HUDEP-2 (cell line): Measurements from ENCODE around the gene STAB2.
A peak's percentile ranks its signal among the peaks of the same experiment; 100 is the strongest.

ENCODE experiments used
- DNase-seq, 76 experiments: peaks; one replicate each; lab custom pipeline; 2025; ENCODE audit not compliant: unreplicated experiment in 76 of 76; lab: John Stamatoyannopoulos, UW

Gene STAB2

DNA sequence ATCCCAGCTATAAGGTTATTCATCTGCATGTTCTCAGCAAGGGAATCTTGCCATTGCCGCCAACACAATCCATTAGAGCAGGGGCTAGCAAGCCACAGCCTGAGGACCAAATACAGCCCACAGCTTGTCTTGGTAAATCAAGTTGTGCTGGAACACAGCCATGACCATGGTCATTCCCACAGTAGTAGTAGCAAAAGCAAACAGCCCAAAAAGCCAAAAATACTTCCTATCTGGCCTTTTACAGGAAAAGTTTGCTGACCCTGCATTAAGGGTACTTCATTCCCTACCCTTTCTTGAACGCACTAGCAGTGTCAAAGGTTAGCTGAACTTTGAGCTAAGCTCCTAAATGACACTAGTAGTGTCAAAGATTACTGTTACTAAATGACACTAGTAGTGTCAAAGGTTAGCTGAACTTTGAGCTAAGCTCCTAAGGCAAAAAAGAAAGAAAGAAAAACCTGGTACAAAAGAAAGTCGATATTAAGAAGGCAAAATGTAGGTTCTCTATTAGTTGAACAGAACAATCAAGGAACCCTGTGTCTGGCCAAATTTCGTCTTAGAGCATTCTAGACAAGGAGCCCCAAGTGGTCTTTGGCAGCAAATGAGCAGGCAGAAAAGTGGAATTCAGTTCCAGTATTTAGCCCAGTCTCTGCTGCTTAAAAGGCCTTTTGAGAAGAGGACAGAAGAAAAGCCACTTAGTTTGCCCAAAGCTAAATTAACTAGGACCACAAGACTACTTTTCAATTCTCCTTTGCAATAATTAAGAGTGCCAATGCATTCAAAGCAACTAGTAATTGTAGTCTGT, 186.2 kb downstream of the STAB2 start:
- no peak for DNase-seq

DNA sequence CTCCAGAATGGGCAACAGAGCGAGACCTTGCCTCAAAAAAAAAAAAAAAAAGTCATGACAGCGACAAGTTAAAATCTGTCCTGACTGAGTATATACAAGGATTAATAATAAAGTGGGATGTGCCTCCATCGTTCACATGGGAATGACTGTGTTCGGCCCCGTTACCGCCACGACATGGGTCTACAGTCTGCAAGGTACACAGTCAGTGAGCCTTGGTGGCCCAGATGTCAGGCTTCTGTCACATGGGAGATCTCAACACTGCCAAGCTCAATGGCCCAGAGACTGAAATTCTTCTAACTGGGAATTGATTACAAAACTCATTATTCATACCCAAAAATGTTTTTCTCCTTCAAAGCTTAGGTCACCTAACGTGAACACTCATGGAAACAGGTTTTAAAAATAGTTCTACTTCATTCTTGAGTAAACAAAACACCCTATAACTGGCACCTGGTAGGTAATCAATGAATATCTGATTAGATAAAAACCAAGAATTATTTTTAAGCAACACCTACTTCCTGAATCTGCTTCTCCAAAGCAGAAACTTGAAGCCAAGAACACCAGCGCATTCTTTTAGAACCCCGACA, 188.0 kb downstream of the STAB2 start:
- no peak for DNase-seq

DNA sequence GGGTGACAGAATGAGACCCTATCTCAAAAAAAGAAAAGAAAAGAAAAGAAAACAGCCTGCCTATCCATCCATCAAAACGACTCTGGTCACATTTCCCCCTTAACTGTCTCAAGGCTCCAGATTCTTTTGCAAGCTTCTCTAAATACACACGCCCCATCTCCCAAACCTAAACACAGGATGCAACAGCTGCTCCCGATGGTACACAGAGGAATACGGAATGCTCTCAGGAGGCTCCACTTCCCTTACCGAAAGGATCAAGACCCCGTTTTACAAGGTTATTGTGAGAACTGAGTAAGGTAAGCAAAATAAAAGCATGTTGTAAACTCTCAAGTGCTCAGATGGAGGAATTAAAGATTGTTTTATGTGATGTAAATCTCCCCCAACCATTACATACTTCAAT, 191.7 kb downstream of the STAB2 start:
- DNase-seq: no peak

DNA sequence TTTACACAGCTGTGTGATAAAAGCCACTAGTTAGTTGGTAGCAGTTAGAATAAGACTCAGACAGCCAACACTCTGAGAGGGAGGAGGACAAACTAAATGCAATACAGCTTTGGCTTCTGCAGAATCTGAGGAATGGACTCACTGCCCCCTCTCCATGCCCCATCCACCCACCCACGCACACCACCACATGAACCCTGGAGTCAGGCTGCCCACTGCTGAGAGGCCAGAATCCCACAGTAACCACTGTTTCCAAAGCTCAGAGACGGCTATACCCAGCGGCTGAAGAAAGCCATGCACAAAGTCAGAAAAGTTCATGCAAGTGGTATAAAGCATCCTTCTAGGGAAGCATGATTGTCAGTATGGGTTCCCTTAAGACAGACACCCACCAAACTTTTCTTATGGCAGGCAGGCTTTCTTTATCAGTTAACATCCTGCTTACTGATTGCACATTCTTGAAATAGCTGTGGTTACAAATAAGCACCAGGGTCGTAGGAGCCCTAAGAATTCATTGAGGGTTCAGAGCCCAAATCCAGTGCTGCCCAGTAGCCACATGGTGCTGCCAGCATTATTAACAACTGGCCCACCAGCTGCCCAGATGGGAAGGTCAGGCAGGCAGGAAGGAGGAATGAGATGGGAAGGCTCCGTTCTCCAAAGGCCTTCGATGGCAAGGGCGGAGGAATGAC, 192.5 kb downstream of the STAB2 start:
- no peak for DNase-seq

DNA sequence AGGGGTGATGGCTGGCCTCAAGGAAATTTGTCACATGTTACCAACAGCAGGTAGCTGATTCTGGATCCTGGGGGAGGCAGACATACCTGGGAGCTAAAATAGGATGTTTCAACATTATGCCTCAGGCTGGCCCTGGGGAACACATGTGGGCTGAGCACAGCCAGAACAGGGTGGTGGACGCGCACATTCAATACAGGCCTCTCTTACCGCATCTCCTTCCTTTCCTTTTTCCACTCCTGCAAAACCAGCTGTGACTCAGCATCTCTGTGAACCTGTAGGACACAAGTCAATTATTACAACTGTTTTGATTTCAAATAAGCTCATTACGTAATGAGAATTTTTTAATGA, 193.0 kb downstream of the STAB2 start:
- no peak for DNase-seq

DNA sequence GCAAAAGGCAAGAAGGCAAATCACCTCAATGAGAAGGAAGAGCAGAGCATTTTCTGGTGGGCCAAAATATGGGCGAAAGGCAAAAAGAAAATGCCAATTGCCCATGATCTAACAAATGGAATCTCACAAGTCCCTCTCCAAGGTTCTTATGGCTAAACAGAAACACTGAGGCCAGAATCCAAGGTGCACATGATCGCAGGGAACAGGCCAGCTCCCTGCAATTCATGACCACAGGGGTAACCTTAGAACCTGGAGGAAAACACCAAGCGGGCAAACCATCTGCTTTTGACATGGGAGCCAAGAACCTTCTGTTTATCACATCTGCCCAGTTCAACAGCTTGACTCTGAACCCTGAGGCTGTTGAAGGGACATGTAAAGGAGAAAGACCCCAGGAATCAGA, 193.9 kb downstream of the STAB2 start:
- DNase-seq: no peak

DNA sequence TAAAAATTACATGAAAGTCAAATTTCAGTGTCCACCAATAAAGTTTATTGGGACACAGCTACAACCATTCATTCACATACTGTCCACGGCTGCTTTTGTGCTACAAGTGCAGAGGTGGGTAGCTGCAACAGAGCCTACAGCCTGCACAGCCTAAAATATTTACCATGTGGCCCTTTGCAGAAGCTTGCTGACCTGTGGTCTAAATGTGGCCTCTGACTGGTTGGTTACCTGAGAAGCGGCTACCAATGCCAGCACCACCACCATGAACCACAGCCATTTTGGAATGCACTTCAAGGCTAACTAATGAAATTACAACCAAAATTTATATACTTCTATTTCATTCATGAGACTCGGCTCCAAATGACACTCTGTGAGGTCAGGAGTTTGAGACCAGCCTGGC, 195.3 kb downstream of the STAB2 start:
- DNase-seq: no peak

DNA sequence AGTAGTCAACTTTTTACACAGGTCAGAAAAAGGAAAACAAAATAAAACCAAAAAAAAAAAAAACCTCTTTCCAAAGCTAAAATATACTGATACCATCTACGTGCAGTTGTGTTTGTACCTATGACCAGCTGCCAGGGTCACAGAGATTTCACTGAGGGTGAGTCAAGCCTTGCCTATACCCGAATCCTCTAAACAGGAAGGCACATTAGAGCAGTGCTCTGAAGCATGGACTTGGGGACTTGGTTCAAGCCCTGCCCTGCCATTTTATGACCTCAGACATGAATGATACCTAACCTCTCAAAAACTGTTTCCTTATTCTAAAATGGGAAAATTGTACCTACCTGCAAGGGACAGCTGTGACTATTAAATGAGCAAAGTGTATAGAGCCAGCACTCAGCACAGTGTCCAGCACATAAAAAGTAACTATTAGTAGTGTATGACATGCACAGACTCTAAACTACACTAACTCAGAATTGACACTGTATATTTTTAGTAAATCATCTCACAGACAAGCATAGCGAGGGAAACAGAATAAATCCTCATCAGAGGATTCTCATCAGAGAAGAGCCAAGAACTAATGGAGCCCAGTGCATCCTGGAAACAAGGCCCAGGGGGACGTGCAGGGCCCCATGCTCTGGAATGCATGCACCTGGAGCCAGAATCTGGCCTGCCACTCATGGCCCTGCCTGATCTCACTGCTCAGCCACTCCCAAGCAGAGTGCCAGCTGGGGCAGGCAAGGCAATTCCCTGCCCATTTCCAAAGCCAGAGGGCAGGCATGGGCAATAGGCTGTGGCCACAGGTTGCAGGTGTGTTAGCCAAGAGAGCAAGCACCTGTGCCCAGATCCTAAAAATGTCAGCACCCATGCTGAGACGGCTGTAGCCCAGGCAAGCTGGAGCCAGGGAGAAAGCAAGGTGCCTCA, 196.9 kb downstream of the STAB2 start:
- no peak for DNase-seq

DNA sequence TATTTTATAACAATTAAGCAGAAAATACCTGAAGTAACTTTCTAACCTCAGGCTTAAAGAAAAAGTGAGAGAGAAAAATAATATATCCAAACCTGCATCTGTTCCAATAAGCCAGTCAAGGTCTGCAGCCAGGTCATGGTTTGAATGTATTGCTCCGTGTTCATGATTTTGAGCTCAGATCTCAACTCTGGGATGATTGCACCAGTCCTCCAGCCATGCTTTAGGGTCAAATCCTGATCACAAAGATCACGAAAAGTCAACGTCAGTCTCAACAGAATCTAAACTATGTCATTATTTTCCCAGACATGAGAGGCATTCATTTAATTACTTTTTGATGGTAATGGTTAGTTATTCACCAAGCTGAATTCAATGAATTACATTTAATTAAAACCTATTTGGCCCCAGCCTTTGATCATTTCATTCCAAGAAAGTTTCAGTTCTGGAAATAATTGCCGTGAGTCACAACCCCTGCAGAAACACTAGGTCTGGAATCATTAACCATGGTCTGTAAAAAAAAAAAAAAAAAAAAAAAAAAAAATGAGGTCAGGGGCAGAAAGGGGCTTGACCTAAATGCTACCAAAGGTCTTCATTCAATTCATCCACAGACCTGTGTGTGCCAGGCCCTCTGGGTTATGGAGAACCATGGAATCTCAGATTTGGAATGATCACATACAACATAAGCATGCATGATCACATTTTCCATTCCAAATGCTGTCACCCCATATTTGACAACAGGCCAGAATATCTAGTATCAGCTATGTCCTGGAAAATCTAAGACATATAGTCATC, 198.4 kb downstream of the STAB2 start:
- DNase-seq: no peak

DNA sequence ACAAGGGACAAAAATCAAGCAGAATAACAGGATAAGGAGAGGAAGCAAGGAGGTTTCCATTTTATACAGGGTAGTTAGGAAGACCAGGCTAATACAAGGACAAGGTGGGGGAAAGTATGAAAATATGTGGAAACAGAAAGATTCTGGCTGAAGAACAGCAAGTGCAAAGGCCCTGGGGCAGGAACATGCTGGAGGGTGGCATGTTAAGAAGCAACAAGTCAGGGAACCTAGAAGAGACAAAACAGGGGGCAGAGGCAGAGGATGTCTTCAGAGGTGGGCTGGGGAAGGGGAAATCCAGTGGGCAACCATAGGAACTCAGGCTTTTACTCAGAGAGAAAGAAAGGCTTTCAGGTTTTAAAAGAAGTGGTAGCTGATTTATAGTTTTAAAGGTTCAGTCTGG, 199.1 kb downstream of the STAB2 start:
- no peak for DNase-seq

DNA sequence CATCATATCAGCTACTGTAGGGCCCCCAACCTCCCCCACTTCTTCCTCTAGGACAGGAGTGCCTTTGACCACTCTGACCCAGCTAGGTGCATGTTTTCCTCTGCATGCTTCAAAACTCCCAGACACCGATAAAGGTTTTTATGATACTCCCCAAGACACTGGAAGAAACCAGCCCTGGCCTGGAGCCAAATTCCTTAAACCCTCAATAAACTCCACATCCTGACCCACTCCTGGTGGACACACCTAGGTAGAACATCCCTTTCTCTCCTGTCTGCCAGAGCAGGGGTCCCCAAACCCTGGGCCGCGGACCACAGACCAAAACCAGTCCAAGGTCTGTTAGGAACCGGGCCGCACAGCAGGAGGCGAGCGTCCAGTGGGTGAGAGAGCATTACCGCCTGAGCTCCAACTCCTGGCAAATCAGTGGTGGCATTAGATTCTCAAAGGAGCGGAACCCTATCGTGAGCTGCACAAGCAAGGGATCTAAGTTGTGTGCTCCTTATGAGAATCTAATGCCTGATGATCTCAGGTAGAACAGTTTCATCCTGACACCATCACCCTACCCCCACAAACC, 204.4 kb downstream of the STAB2 start:
- no peak for DNase-seq

DNA sequence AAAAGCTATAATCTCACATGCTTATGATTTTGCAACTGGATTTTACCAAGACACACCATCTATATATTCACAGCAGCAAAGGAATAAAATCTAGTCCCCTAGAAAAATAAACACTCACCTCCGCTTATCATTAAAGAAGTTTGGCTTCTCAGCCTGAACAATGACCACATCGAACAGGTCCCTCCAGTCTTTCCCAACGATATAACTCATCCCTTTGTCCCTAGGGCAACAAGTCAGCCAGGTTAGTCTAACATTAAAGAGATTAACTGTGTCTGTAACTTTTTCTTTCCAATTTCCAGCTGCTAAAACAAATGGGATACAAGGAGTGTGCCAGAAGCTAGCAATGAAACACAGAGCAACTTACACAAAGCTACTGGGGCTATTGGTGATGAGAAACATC, 206.0 kb downstream of the STAB2 start:
- DNase-seq: no peak

DNA sequence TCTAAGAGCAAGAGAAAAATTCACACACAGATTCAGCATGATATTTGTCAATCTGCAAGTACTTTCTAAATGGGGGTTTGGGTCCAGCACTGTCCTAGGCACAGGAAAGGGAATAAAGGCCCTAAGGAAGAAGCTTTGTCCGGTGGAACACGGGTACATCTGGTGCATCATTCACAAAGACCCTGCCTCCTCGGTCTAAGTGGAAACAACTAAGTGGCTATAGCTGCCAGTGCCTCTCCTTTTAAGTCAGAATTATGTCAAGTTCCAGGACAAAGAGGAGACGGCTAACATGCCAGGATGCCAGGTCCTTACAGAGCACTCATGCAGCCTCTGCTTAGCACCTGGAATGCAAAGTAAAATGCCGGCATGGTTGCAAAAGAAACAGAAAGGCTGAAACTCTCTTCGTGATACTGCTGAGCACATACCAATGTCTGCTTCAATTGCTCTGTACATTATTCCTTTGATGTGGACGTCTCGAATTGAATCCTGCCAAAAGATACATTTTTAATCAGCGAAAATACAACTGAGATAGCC, 206.5 kb downstream of the STAB2 start:
- DNase-seq: no peak

DNA sequence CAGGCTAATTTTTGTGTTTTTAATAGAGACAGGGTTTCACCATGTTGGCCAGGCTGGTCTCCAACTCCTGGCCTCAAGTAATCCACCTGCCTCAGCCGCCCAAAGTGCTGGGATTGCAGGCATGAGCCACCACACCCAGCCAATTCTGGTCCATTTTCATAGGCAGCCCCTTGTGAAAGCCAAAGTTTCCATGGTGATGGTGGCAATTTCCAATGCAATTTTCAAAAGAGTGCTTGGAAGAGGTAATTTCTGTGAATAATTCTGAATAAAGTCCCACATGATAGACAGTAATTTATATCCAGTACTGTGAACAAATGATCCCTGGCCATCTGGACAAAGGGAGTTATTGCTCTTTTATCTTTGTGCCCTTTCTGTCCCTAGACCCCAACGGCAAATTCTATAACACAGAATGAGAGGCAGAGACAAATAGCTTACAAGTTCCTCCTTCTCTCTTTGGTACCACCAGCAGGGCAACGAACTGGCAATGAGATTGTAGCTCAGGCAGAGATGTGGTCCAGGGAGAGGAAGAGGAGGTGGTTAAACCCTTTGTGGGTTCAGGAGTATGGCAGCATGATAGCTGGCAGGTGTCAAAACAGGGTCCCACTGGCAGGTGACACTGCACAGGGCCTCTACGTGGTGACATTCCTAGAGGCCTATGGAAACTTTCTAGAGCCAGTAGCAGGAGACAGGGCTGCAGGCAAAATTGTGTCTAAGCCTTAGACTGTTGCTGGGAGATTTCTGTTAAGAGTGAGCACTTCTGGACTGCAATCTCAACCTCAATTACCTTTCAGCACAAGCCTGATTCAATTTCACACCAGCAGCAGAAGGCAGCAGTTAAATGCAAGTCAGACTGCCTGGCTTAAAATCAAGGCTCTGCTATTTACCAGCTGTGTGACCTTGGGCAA, 207.5 kb downstream of the STAB2 start:
- DNase-seq: no peak

DNA sequence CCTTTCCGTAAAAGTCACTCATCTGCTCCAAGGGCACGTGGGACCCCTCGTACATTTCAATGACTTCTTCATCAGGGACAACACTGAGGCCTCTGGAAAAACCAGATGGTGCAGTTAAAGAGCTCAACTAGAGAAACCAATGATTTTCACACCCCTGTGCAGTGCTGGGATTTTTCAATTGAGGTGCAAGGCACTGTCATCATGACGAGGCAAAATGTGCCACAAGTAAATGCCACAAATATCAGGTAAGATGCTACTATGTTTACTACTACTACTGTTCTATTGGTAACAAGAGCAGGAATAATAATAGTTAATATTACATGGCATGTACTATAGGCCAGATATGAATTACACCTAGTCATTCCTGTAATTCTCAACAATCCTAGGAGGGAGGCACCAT, 211.5 kb downstream of the STAB2 start:
- no peak for DNase-seq

DNA sequence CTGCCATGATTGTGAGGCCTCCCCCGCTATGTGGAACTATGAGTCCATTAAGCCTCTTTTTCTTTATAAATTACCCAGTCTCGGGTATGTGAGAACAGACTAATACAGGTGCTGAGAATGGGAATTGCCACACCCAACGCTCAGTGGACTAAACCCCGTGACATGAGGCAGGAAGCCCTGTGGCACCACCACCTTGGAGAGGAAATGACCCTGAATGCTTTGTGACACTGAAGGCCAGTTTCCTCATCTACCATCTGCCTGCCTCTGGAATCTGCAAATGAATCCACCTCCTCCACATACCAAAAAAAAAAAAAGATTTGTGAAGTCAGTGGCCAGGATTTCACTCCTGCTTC, 212.4 kb downstream of the STAB2 start:
- DNase-seq: no peak

DNA sequence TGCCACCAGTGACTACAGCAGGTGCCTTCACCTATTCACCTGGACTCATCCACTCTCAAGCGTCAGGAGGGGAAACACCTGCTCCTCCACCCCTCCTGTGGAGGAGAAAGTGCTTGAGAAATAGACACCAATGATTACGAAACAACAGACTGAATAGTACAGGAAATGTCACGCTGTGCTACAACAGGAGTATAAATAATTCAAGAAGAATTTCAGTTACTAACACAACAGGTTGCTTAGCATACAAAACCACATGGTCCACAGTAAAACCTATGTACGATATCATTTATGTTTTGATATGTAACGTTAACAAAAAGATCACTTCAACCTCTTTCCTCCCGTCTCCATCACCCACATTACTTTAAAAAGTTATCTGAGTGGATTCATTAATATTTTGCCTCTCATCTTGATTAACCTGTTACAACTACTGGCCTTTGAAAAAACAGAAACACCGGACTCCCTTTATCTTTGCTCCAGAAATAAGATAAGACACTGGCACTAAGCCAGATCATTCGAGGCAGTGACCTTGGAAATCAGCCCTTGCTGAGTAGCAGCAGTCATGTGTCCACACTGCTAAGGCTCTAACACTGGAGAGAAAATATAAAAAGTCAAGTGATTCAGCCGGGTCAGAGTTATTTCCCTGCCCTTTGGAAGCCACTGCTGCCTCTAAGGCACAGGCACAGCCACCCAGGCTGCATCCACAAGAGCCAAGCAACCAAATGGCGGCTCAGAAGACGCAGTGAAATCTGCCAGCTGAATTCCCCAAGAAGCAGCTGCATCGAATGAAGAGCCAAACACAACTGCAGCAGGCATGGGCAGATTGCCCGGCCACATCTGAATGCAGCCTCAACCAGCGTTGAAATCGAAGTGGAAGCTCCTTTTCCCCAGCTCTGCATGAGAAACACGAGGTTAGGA, 213.0 kb downstream of the STAB2 start:
- DNase-seq: peak in 68 of 76 experiments; percentile 6 to 90 (median 56)
